Measurements from ENCODE around the gene ACTR1B. TPM values are rescaled to one million over a fixed set of nuclear protein-coding genes. Genes with fewer than 3 reads are reported as not detected.
"Not testable (repeated sequence)": the region's sequence is repeated elsewhere in the genome, so short reads cannot be mapped to it uniquely, and the experiment has no call there.

Gene ACTR1B
- total RNA-seq, 1 donor from 2014 or later, result 27.1 TPM

GRCh38 chr2:97615746-97616145, 48.1 kb downstream of the ACTR1B start:
- not testable (repeated sequence) for DNase-seq

- DNase-seq, result not testable (repeated sequence)
These were observed 51.9 kb downstream of the ACTR1B start for GRCh38 chr2:97611895-97612294.

GRCh38 chr2:97608745-97609144, 55.1 kb downstream of the ACTR1B start:
- not testable (repeated sequence) for DNase-seq

Small RNAs within 50 kb of the gene (small RNA-seq; reads per million reads assigned to genes)
- 0.09 reads per million for gene RNU4-8P

Other genes starting within 250 kb of the ACTR1B start
- gene ANKRD36B, start 74.2 kb downstream of the ACTR1B start, total RNA-seq, result 260 TPM
- gene COX5B, start 18.0 kb downstream of the ACTR1B start, total RNA-seq, result 175 TPM
- 3.6 TPM for gene C2orf92, start 5.7 kb upstream of the ACTR1B start, total RNA-seq
- gene ZAP70, start 49.5 kb upstream of the ACTR1B start, total RNA-seq, result 1.1 TPM

Data from occipital lobe (tissue), 3 donors.